Activated CD8-positive, alpha-beta memory T cell treated with anti-CD3 and anti-CD28 coated beads for 24 hours (primary cell): Measurements from ENCODE around the gene ILF3.
A peak's percentile ranks its signal among the peaks of the same experiment; 100 is the strongest.

ENCODE experiments used
- DNase-seq: peaks from one replicate; pipeline ENCODE4 v3.0.0-alpha.2; 2020

The ILF3 gene

DNA sequence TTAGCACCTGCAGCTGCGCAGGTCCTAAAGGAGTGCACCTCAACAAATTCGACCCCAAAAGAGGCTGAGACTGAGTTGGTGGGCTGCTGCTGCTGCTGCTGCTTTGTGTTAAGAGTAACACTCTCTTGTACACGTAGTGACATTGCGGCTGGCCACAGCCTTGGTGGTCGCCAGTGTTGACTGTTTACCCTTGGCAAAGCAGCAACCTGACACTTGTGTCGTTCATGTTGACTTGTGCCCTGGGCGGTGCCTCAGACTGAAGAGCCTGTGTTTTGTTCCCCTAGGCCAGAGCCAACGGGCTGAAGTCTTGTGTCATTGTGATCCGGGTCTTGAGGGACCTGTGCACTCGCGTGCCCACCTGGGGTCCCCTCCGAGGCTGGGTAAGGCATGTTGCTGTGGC, 24.7 kb downstream of the ILF3 start:
- no peak for DNase-seq

DNA sequence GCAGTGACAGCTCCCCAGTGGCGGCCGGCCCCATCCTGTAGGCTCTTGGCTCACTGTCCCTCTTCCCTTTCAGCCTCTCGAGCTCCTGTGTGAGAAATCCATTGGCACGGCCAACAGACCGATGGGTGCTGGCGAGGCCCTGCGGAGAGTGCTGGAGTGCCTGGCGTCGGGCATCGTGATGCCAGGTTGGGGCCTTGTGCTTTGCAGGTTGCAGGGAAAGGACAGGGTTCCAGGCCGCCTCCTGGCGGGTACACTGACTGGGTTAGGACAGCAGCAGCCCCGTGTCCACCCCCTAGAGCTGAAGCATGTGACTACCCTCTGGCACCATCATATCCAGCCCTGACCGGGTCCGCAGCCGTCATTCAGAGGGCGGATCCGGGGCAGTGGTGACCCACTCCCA, 25.6 kb downstream of the ILF3 start:
- no peak for DNase-seq

DNA sequence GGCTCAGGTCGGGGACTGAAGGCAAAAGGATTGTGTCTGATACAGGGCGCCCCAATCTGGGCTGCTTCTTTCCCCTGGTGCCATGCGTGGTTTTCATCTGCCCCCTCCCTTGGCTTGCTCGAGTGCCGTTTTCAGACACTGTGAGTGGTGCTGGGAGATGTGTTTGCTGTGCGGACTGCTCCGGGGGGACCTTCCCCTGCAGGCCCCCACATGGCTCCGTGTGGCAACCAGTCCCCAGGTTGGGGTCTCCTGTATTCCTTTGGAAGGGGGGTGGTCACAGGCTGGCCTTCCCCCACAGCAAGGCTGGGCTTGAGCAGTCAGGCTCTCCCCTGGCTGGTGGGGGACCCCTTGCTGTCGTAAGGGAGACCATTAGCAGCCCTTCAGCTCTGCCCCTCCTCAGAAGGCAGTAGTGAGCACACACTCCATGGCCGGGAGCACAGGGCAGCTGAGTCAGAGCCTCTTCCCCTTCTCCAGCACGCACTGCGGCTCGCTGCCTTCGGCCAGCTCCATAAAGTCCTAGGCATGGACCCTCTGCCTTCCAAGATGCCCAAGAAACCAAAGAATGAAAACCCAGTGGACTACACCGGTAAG, 26.5 kb downstream of the ILF3 start:
- no peak for DNase-seq

DNA sequence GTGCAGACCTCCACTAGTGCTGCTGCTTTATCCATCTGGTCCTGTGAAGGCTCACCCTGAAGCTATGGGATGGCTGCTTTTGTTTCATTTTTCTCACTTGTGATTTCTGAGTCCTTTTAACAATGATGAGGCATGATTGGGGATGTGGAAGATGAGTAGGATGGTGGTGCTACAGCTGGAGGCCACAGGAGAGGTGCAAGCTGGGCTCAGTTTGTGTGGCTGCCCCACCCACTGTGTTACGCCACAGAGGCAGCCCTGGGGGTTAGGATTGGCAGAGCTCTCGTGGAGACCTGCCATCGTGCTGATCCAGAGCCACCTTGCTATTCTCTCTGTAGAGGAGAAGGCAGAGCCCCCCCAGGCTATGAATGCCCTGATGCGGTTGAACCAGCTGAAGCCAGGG, 27.5 kb downstream of the ILF3 start:
- no peak for DNase-seq

DNA sequence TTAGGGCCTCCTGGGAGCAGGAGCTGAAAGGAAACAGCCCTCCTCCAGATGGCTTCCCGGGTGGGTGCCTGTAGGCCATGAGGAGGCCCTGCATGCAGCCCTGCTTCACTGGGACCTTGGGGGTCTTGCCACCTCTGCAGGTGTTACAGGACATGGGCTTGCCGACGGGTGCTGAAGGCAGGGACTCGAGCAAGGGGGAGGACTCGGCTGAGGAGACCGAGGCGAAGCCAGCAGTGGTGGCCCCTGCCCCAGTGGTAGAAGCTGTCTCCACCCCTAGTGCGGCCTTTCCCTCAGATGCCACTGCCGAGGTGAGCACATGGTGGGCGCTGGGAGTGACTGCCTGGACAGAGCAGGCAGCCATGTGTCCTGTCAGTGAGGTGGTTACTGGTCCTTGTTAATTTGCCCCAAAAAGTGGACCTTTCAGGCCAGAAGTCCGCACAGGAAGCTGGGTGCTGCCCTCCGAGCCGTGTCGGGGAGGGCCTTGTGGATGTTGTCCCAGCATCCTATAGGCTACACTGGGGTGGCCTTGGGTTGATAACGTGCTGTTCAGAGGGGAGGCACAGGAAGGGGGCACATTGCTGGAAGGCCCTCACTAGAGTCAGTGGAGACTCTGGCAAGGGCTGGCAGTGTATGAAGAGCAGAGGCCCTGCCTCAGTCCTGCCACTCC, 28.4 kb downstream of the ILF3 start:
- DNase-seq, result peak; percentile 56

DNA sequence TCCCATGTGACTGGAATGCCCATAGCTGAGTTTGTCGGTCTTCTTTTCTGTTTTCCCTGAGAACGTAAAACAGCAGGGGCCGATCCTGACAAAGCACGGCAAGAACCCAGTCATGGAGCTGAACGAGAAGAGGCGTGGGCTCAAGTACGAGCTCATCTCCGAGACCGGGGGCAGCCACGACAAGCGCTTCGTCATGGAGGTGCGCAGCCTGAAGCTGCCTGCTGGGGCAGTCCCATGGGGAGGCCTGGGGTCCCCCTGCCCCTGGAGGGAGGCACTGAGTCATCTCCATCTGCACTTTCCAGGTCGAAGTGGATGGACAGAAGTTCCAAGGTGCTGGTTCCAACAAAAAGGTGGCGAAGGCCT, 28.9 kb downstream of the ILF3 start:
- no peak for DNase-seq

DNA sequence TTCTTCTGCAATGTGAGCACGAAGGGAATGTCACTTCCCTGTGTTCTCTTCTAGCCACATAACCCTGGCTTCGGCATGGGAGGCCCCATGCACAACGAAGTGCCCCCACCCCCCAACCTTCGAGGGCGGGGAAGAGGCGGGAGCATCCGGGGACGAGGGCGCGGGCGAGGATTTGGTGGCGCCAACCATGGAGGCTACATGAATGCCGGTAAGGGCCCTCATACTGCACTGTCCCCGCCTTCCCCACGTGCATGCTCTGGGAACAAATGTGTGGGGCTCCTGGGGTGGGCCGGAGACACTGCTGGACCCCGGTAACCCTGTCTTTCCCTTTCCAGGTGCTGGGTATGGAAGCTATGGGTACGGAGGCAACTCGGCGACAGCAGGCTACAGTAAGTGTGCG, 29.4 kb downstream of the ILF3 start:
- no peak for DNase-seq

DNA sequence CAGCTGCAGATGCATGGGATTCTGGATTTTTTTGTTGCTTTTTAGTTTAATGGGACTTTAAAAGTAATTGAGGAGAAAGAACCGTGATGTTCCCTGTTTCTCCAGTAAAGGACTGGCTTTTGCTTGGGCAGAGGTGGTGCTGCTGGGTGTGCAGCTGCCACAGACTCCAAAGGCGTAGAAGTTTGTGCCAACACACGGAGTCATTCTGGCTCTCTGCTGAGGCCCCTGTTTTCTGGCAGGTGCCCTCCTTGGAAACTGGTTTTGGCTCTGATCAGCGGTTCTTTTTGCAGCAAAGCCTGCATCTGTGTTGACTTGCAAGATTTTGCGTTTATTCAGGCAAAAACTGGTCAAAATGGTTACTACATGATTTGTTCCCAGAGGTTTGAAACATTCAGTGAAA, 31.1 kb downstream of the ILF3 start:
- DNase-seq, result no peak

DNA sequence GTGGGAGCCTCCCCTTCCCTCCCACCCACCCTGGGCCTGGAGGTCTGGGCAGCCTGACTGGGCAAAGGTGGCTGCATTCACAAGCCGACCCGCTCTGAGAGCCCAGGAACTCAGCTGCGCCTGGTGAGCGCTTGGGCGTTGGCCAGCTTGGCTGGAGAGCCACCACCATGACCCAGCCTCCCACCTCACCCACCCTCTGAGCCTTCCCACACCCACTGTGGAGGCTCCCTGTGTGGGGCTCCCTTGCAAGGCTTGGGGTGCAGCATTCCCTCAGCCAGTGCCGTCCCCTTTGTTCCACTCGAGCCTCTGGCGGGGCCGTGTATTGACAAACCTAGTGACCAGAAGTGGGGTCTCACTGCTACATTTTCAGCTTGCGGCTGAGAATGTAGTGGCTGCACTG, 32.0 kb downstream of the ILF3 start:
- DNase-seq, result no peak

DNA sequence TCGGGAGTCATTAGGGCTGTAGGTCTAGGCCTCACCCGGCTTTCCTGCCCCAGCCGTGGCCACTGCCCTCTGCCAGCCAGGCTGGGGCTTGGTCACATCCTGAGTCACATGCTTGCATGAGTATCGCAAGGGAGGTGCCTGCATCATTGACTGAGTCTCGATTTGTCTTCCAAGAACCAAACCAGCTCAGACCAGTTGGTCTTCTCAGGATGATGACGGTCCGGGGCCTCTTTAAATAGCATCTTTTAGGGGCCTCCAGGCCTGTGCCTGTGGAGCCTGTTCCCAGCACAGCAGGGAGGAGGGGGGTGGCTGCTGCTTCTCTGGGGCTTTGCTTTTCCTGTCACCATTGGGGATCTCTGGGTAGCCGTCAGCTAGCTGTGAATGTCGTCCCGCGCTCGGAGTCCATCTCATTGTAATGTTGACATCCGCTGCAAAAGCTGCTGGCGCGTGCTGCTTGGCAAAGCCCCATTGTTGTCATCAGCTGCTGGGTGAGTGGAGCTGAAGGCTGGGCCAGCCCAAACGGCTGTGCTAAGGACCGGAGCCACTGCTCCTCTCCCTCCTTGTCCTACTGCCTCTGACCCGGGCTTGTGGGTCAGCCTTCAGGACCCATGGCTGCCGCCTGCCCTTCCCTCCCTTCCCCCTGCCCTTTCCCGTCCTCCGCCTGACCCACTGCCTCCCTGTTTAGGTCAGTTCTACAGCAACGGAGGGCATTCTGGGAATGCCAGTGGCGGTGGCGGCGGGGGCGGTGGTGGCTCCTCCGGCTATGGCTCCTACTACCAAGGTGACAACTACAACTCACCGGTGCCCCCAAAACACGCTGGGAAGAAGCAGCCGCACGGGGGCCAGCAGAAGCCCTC, 32.7 kb downstream of the ILF3 start:
- DNase-seq, result no peak

DNA sequence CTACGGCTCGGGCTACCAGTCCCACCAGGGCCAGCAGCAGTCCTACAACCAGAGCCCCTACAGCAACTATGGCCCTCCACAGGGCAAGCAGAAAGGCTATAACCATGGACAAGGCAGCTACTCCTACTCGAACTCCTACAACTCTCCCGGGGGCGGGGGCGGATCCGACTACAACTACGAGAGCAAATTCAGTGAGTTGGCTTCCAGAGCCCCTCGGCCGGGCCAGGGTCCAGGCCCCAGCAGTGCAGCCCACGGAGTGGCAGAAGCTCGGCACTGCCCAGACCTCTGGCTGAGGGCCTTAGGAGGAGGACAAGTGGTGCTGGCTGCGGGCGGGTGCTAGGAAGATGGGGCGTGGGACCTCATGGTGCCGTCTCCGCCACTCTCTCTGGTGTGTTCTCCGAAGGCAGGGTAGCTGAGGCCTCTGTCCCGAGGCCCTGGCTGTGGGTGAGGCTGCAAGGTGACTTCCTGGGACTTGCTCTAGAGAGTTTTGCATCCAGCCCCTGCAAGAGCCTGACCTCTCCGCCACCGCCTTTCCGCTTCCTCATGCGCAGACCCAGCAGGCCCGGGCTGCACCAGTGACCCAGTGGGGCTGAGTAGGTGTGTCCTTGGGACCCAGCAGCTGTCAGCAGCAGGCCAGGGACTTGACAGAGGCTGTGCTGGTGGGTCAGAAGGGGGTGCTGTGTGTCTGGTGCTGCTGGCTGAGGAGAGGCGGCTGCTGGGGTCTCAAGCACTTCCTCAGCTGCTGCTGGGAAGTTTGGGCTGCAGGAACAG, 33.6 kb downstream of the ILF3 start:
- peak; percentile 60 for DNase-seq

DNA sequence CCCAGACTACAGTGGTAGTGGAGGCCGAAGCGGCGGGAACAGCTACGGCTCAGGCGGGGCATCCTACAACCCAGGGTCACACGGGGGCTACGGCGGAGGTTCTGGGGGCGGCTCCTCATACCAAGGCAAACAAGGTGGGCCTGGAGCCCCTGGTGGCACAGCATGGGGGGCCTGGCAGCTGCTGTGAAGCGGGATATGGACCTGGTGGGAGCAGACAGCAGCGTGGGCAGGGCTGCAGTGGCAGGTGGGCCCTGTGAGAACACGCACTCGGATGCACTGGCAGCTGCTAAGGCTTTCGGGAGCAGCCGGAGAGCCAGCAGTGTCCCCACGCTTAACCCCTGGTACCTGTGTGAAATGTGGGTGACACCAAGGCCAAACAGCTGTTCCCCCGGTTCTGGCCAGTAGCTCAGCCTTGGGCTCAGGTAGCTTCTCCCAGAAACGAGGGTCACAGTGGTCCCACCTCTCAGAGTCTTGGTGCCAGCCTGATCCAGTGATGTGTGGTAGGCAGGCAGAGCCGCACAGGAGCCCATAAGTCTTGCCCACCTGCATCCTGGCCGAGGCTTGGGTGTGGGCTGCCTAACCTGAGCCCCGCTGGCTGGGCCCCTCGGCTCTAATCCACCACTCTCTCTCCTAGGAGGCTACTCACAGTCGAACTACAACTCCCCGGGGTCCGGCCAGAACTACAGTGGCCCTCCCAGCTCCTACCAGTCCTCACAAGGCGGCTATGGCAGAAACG, 34.6 kb downstream of the ILF3 start:
- DNase-seq, result no peak

DNA sequence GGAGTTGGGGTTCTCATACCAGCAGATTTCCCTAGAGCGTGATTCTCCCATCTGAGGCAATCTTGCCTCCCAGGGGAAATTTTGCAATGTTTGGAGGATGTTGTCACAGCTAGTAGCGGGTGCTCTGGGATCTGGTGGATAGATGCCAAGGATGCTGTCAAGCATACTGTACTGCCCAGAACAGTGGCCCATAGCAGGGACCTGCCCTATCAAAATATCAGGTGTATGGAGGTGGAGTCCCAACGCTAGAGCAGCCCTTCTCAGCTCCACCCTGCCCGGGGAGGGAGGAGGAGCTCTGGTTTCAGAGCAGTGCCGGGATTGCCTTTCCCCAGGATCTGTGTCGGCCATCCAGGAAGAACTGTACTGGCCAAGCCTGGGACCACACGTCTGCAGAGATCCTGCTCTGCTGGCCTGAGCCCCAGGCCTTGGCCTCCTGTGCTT, 36.2 kb downstream of the ILF3 start:
- DNase-seq, result no peak

DNA sequence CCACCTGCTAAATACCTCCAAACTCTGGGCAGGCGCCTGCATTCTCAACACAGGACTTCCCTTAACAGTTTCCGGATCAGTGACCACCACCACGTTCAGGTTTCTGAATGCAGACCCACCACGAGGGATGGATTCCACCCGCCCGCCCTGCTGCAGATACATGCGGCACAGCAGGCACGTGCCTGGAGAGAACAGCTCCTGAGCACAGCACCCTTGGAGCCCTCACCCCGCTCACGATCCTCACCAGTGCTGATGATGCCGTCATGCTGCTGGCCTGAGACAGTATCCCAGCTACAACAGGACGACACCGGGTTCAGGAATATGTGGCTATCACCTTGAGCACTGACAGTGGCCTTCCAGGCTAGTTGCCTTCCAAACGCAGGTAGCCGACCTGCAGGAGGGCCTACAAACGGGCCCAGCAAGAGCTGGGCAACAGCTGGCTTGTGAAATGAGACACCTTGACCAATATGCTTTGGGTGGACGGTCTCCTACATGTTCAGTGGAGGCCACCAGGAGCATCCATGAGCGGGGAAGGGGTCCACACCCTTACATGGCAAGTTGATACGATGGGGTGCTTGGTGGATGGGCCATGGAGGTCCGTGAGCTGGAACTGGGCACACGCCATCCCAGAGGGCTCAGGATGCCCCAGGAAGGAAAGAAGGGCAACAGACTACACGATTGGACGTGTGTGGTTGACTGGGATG, 37.2 kb downstream of the ILF3 start:
- DNase-seq, result no peak

DNA sequence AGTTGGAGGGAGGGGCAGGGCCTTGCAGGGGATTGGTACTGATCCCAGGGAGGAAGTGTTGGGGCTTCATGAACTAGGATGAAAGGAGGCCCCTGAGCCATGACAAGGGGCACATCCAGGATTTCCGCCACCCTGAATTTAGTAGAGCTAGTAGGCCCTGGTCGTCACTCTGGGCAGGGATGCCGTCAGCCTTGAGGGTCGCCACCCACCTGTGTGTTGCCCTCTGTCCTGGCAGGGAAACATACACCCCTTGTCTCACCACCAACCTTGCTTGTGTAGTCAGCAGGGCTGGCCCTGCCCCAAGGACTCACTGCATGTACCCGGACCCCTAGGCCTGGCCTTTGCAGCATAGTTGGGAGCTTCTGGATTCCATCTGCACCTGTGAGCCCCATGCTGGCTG, 37.7 kb downstream of the ILF3 start:
- no peak for DNase-seq

DNA sequence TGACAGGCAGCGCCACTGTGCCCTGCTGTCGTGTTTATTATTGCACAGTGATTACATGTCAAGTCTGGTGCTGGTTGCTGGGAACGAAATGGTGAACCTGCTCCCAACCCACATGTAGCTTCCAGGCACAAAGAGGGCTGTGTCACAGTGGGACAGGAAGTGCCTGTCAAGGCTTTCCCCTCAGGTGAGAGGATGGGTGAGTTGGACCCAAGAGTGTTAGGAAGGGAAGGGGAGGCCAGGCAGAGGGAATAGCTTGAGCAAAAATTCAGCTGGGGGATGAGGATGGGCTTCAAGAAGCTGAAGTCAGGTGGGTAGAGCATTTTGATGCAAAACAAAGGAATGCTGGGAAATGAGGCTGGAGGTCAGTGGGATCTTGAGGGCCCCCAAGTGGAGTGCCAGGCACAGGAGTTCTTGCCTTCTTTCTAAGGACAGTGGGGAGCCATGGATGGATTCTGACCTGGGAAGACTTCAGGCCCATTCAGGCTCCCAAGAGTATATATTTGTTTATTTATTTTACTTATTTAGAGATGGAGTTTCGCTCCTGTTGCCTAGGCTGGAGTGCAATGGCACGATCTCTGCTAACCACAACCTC, 38.6 kb downstream of the ILF3 start:
- DNase-seq, result no peak

DNA sequence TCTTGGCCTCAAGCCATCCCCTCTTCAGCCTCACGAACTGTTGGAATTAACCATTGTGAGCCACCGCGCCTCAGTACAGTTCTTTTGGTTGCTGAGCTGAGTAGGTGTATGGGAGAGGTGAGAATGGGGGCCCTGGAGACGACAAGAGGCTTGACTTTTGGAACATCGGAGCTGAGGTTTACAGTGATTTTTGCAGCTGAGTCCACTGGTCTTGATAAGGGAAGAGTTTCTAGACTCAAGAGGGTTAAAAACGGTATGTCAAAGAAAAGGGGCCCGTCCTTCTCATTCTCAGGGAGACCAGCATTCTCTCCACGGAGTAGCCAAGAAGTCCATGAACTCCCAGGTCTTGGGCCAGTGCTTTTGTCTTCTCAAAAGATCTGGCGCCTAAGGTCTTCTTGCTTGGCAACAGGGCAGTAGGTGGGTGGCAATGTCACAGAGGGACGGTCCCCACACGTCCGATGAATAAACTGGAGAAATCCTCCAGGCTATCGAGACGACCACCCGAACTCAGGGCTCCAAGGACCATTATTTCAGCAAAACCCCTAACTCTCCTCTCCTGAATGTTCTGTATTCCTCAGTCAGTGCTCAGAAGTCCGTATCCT, 40.7 kb downstream of the ILF3 start:
- no peak for DNase-seq

DNA sequence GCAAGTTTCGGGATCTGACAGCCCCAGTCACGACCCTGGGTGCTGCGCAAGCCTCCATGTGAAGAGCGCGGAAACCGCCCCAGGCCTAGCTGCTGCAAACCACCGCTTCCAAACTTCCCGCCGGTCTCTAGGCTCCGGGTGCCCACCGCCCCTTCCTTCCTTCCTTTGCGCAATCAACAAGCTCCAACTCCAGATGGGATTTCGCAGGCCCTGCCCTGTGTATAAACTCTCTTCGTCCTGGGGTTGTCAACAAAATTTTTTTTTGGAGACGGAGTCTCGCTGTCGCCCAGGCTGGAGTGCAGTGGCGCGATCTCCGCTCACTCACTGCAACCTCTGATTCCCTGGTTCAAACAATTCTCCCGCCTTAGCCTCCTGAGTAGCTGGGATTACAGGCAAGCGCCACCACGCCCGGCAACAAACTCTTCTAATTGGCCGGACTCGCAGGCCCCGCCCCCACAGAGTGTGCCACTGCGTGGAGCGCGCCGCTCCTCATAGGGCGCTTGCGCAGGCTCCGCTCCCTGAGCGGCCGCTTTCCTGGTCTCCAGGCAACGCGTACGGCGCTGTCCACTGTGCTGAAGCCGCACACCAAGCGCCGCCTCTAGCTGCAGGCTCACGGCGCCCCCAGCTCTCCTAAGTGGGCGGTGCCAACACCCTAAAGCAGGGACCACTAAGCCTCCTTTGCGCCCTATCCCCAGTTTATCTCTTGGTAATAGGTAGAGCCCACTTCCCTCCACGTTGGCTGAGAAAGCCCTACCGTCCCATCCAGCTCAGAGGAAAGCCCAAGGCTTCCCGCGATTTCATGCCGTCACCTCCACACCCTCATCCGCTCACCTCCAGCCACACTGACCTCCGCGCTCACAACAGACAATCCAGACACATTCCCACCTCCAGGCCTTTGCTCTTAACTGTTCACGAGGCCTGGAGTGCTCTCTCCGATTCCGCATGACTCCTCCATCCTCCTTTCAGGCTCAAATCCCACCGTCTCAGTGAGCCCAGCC, 41.6 kb downstream of the ILF3 start:
- DNase-seq, result peak; percentile 92

DNA sequence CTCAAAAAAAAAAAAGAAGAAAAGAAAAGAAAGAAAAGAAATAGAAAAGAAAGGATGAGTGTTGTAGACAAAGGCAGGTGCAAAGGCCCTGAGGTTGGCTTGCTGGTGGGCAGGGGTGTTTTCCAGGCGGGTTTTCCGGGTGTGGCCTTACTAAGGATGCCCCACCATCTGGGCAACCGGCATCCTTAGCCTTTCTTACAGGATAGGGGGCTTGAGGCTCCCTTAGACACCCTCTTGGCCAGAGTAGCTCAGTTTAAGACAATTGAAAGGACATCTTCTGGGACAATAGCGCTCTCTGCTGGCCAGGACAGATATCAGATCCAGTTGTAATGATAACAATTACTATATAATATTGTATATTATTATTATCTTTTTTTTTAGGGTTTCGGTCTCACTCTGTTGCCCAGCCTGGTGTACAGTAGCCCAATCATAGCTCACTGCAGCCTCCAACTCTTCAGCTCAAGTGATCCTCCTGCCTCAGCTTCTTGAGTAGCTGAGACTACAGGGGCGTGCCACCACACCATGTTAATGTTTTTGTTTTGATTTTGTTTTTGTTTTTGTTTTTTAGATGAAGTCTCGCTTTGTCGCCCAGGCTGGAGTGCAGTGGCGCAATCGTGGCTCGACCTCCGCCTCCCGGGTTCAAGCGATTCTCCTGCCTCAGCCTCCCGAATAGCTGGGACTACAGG, 45.6 kb downstream of the ILF3 start:
- DNase-seq, result peak; percentile 86
